Myometrial cell (primary cell): ENCODE data around the gene IQCF5. TPM values are rescaled to one million over a fixed set of nuclear protein-coding genes. Genes with fewer than 3 reads are reported as not detected.

Experiments used
- total RNA-seq: library from RNA; depleted of rRNA; stranded (reverse); fragments of >200 nt; gene quantifications from 2 replicates; pipeline ENCODE4 v1.2.3, GENCODE V29; 2015

The IQCF5 gene
- not detected in 2 replicates for total RNA-seq

DNA sequence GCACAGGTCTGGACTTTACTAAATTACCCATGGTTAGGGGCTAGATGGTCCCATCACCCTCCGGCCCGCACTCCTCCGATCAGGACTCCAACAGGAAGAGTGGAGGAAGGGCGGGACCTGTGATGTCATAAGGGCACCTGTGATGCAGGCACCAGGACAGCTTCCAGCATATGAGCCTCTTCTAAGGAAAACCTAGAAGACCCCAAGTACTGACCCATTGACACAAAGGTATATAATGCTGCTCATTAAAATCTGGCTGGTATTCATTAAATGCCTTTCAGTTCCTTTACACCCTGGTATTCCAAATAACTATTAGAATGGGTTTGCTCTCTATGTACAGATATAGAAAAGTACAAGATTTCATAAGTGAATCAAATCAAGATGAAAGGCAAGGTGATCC, at the start of gene IQCF5:
IQCF5 (minus strand) TSS at position 101 of the 400 bp plus-strand sequence; CDS start at position 31, 70 bp downstream.

DNA sequence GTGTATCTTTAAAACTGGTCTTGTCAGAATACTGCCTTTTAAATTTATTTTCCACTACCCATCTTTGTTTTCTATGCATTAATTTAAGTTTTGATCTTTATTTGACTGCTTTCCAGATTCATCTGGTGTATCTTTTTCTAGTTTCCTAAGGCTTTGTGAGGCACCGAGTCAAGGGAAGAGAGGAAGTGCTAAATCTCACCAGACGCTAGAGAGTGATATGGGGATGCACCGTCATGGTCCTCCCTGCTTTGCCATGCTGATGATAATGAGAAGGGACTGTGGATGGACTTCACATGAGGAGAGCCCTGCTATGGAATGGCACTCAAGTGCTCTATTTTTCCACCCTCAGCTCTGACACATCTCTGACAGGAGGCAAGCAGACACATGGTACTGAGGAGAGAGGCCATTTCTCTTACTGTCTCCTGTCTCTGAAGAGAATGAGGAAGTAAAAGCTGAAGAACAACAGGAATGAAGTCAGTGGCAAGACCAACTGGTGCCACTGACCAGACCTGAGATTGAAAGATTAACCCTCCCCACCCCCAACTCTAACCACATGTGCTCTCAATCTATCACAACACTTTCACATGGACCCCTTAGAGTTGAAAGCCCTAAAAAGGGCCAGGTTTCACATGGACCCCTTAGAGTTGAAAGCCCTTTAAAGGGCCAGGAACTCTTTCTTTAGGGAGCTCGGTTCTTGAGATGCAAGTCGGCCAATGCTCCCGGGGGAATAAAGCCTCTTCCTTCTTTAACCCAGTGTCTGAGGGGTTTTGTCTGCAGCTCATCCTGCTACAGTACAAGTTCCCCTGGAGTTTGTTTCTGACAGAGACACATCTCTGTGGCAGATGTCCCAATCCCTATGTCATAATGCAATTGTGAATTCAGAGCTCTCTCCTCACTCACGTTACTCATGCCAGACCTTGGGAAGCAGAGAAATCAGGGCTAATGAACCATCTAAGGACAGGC, 14.4 kb downstream of the IQCF5 start, which contains the start of gene IQCF2:
IQCF2 (plus strand) TSS at position 913 of the 963 bp plus-strand sequence. CDS start 52 bp downstream, outside the sequence.

Other genes with a start within 250 kb of the IQCF5 start
- gene TEX264, start 204.3 kb downstream of the IQCF5 start, total RNA-seq, result 55.3 and 64.9 TPM in 2 replicates
- gene GRM2, start 168.5 kb downstream of the IQCF5 start, total RNA-seq, result not detected in 2 replicates
- not detected in 2 replicates for gene IQCF6, start 96.4 kb downstream of the IQCF5 start, total RNA-seq
- gene IQCF2, start 14.0 kb downstream of the IQCF5 start, total RNA-seq, result not detected in 2 replicates
- not detected in 2 replicates for gene IQCF1, start 27.8 kb upstream of the IQCF5 start, total RNA-seq
- gene RRP9, start 66.3 kb upstream of the IQCF5 start, total RNA-seq, result 25.5 and 30.0 TPM in 2 replicates
- 35.6 and 51.3 TPM in 2 replicates for gene PARP3, start 66.8 kb upstream of the IQCF5 start, total RNA-seq
- gene GPR62, start 79.8 kb upstream of the IQCF5 start, total RNA-seq, result not detected in 2 replicates
- 66.3 and 87.4 TPM in 2 replicates for gene PCBP4, start 91.9 kb upstream of the IQCF5 start, total RNA-seq
- gene ABHD14B, start 98.4 kb upstream of the IQCF5 start, total RNA-seq, result 51.6 and 62.0 TPM in 2 replicates
- gene ABHD14A, start 99.5 kb upstream of the IQCF5 start, total RNA-seq, result 21.3 and 25.4 TPM in 2 replicates
- 49.8 and 68.0 TPM in 2 replicates for gene ACY1, start 107.9 kb upstream of the IQCF5 start, total RNA-seq
- 1,782 and 2,109 TPM in 2 replicates for gene RPL29, start 120.3 kb upstream of the IQCF5 start, total RNA-seq
- 12.6 and 17.3 TPM in 2 replicates for gene DUSP7, start 181.0 kb upstream of the IQCF5 start, total RNA-seq